Mucosa of descending colon (tissue), 3 donors: ENCODE measurements around the gene PAWR. TPM values are rescaled to one million over a fixed set of nuclear protein-coding genes. Genes with fewer than 3 reads are reported as not detected.
A peak's percentile ranks its signal among the peaks of the same experiment; 100 is the strongest.

Source experiments
- ATAC-seq: fragments of 200-7000 bp; cut with Tn5 transposase; one replicate; pipeline ENCODE4 v1.9.1; 2020; ENCODE audit warnings: mild to moderate bottlenecking, moderate library complexity
- DNase-seq, 3 donors: peaks; one replicate each; pipeline ENCODE4 v3.0.0-alpha.2; 2020
- H3K36me3 ChIP-seq: fragments of 200-600 bp; one replicate; pipeline ENCODE4 v1.8.0; 2021; ENCODE audit warnings: low read depth, mild to moderate bottlenecking
- H3K4me1 ChIP-seq: fragments of 200-600 bp; one replicate; pipeline ENCODE4 v1.8.0; 2021; ENCODE audit warnings: low read depth, mild to moderate bottlenecking
- H3K4me3 ChIP-seq: fragments of 200-600 bp; one replicate; pipeline ENCODE4 v1.8.0; 2021; ENCODE audit warnings: mild to moderate bottlenecking
- H3K9me3 ChIP-seq: fragments of 200-600 bp; one replicate; pipeline ENCODE4 v1.8.0; 2021; ENCODE audit warnings: mild to moderate bottlenecking
- CTCF ChIP-seq: fragments of 200-600 bp; IDR thresholded peaks from one replicate; pipeline ENCODE4 v1.8.0; 2022; ENCODE audit warnings: antibody characterized with exemption, mild to moderate bottlenecking
- intact Hi-C, 2 donors: fragments of 100-400 bp; cut with DNase I in 1 of 2; cut with micrococcal nuclease in 1 of 2; formaldehyde crosslinking; loops; one replicate each; pipeline versions ENCODE4 v1.11.0 to v1.11.1; 2022; cut with DNase I, micrococcal nuclease
- total RNA-seq, 3 donors: library from RNA; stranded (reverse); fragmentation: NEBNext Ultra II Directional in 2 of 3; extraction: Animal tissue kit (Norgen Biotek cat#: 25700) in 2 of 3; gene quantifications; one replicate each; pipeline versions ENCODE4 v1.2.1 to v1.2.4, GENCODE V29; 2021 to 2023
- donor health status: DM: no; HTN: no; CAD: no; lungs with moderate emphysema.
- donor health status: DM: no; HTN: no; CAD: no.
- donor health status: DM: no; HTN: yes; CAD: no.

The PAWR gene
- total RNA-seq, 3 donors from 2014 or later: 93.0 to 170 (median 126) TPM

DNA sequence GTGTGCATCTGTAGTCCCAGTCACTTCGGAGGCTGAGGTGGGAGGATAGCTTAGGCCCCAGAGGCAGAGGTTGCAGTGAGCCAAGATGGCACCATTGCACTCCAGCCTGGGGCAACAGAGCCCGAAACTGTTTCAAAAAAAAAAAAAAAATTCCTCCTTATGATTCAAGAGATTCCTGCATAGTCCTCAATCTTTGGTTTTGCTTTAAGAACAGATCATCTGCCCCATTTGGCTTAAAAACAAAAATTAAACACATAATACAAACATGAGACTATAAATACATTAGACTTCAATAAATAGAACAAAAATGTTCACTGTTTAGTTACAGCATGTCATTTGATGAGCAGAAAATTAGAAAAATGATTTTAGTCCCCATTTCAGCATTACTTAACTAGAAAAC lies 131.2 kb downstream of the PAWR start:
- Histone ChIP-seq H3K4me3 (no peak overlapping the region), H3K36me3 (no peaks in the 10 kb centered on the region), H3K4me1 (peaks cover 20% of the 10 kb centered on the region), H3K9me3 (no peaks in the 10 kb centered on the region)
- TF ChIP-seq CTCF: no peak
- DNase-seq: no peak
- ATAC-seq: no peak
- intact Hi-C loops: loop anchor here (5.0 to 10.0 kb wide), 2 partner anchors 175 to 178 kb away; no protein-coding TSS in a partner anchor

GRCh38 chr12:79558924-79559469 lies 131.8 kb downstream of the PAWR start:
- Histone ChIP-seq H3K36me3 (no peaks in the 10 kb centered on the region), H3K9me3 (no peaks in the 10 kb centered on the region), H3K4me3 (no peak overlapping the region), H3K4me1 (peaks cover 20% of the 10 kb centered on the region)
- ATAC-seq: peak; percentile 51
- no peak for TF ChIP-seq CTCF
- no peak for DNase-seq
- intact Hi-C loops: loop anchor here (5.0 to 10.0 kb wide), 2 partner anchors 176 to 178 kb away; no protein-coding TSS in a partner anchor

GRCh38 chr12:79557690-79558315 lies 133.0 kb downstream of the PAWR start:
- intact Hi-C loops: loop anchor here (5.0 to 10.0 kb wide), 2 partner anchors 177 to 179 kb away; no protein-coding TSS in a partner anchor
- Histone ChIP-seq H3K4me1 (peaks cover 10% of the 10 kb centered on the region), H3K36me3 (no peaks in the 10 kb centered on the region), H3K9me3 (peaks cover 3% of the 10 kb centered on the region), H3K4me3 (no peak overlapping the region)
- no peak for DNase-seq
- no peak for ATAC-seq
- TF ChIP-seq CTCF: no peak

- Histone ChIP-seq H3K4me3 (no peak overlapping the region), H3K36me3 (no peaks in the 10 kb centered on the region), H3K9me3 (peaks cover 3% of the 10 kb centered on the region), H3K4me1 (peaks cover 9% of the 10 kb centered on the region)
- intact Hi-C loops: loop anchor here (5.0 to 10.0 kb wide), 2 partner anchors 180 to 182 kb away; no protein-coding TSS in a partner anchor
- ATAC-seq (peak; percentile 73), DNase-seq (peak in 1 of 3 donors; percentile 38)
- TF ChIP-seq CTCF: no peak
These were observed 135.5 kb downstream of the PAWR start for GRCh38 chr12:79555028-79555925.

DNA sequence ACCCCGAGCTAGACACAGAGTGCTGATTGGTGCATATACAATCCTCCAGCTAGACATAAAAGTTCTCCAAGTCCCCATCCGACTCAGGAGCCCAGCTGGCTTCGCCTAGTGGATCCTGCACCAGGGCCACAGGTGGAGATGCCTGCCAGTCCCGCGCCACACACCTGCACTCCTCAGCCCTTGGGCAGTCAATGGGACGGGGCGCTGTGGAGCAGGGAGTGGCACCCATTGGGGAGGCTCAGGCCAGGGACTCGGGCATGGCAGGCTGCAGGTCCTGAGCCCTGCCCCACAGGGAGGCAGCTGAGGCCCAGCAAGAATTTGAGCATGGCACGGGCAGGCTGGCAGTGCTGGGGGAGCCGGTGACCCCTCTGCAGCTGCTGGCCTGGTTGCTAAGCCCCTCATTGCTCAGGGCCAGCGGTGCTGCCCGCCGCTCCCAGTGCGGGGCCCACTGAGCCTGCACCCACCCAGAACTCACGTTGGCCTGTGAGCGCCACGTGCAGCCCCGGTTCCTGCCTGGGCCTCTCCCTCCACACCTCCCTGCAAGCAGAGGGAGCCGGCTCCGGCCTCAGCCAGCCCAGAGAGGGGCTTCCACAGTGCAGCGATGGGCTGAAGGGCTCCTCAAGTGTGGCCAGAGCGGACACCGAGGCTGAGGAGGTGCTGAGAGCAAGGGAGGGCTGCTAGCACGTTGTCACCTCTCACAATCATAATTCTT lies 136.7 kb downstream of the PAWR start:
- Histone ChIP-seq H3K36me3 (no peaks in the 10 kb centered on the region), H3K9me3 (peaks cover 3% of the 10 kb centered on the region), H3K4me3 (no peak overlapping the region), H3K4me1 (no peaks in the 10 kb centered on the region)
- TF ChIP-seq CTCF: no peak
- ATAC-seq: no peak
- no peak for DNase-seq
- intact Hi-C loops: loop anchor here in 1 of 2 donors (10.0 kb wide), 1 partner anchor 181 kb away; no protein-coding TSS in a partner anchor
